Gastroesophageal sphincter (tissue), 4 donors: ENCODE results near the gene EXOG. TPM values are rescaled to one million over a fixed set of nuclear protein-coding genes. Genes with fewer than 3 reads are reported as not detected.
"Not testable (repeated sequence)": the region's sequence is repeated elsewhere in the genome, so short reads cannot be mapped to it uniquely, and the experiment has no call there.

Experiments
- ATAC-seq: fragments of 150-250 bp; one replicate; pipeline ENCODE4 v1.9.1; 2016; ENCODE audit warnings: mild to moderate bottlenecking, moderate library complexity
- H3K27ac ChIP-seq, 4 donors: fragments of 200-600 bp; sonication (generic) in 3 of 4; 1 replicate in 3 of 4; 2 replicates in 1 of 4; pipeline ENCODE4 v1.5.1; 2016 to 2019
- H3K27me3 ChIP-seq: fragments of 200-600 bp; sonication (generic); one replicate; pipeline ENCODE4 v1.5.1; 2019
- H3K36me3 ChIP-seq, 2 donors: fragments of 200-600 bp; sonication (generic); one replicate each; pipeline ENCODE4 v1.5.1; 2019; ENCODE audit warnings: control low read depth in 1 of 2
- H3K4me1 ChIP-seq, 3 donors: fragments of 200-600 bp; sonication (generic); 1 replicate in 2 of 3; 2 replicates in 1 of 3; pipeline ENCODE4 v1.5.1; 2016 to 2019; ENCODE audit warnings: control low read depth in 2 of 3
- H3K4me3 ChIP-seq, 2 donors: fragments of 200-600 bp; sonication (generic); one replicate each; pipeline ENCODE4 v1.5.1; 2019; ENCODE audit warnings: mild to moderate bottlenecking in 1 of 2, moderate library complexity in 1 of 2
- H3K9me3 ChIP-seq, 3 donors: fragments of 200-600 bp; sonication (generic); one replicate each; pipeline ENCODE4 v1.5.1; 2017 to 2019; ENCODE audit warnings: control low read depth in 2 of 3
- EP300 ChIP-seq: sonication (generic); formaldehyde crosslinking; IDR thresholded peaks from one replicate; pipeline ENCODE4 v1.6.1; 2017; ENCODE audit warnings: antibody characterized with exemption, mild to moderate bottlenecking
- POLR2A ChIP-seq, 2 donors: fragments of 450-650 bp; IDR thresholded peaks; one replicate each; pipeline ENCODE4 v1.6.1; 2017; ENCODE audit warnings: antibody characterized with exemption in 2 of 2, mild to moderate bottlenecking in 2 of 2, moderate library complexity in 1 of 2
- POLR2AphosphoS5 ChIP-seq: sonication (generic); formaldehyde crosslinking; IDR thresholded peaks from one replicate; pipeline ENCODE4 v1.6.1; 2017; ENCODE audit warnings: antibody characterized with exemption
- WGBS, 2 donors: methylation state at CpG; one replicate each; pipeline ENCODE4 v1.1.5; 2018; ENCODE audit warnings: low coverage in 1 of 2; 5-methylcytosine and 5-hydroxymethylcytosine counted together
- total RNA-seq, 4 donors: library from RNA; depleted of rRNA; stranded (reverse); fragments of >200 nt; gene quantifications; one replicate each; pipeline ENCODE4 v1.1.0, GENCODE V29; 2016
- TF ChIP-seq, protein P1 (sequence below), 4 experiments: fragments of 200-600 bp in 2 of 4; fragments of 450-650 bp in 2 of 4; sonication (generic) in 1 of 4; IDR thresholded peaks; one replicate each; pipeline ENCODE4 v1.5.1; 2017 to 2019; ENCODE audit warnings: antibody characterized with exemption in 4 of 4, mild to moderate bottlenecking in 2 of 4, moderate library complexity in 2 of 4

Gene EXOG
- total RNA-seq, 4 donors from 2014 or later = 10.5 to 38.3 (median 19.3) TPM

DNA sequence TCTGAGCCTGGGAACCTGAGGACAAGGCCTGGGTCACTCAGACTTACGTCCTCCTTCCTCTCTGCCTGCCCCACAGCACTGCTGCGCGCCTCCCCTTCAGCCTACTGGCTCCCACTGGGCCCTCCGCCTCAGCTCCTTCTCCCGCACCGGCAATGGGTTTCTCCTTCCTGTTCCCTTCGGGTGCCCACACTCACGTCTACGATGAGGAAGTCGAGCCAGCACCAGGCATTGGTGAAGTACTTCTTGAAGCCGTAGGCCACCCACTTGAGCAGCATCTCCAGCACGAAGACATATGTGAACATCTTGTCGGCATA, 70.0 kb downstream of the EXOG start:
- Histone ChIP-seq H3K27ac (no peak overlapping the region), H3K4me1 (no peaks in the 10 kb centered on the region), H3K36me3 (no peaks in the 10 kb centered on the region), H3K9me3 (no peaks in the 10 kb centered on the region), H3K4me3 (no peak overlapping the region), H3K27me3 (no peaks in the 10 kb centered on the region)
- ATAC-seq = no peak
- TF ChIP-seq POLR2AphosphoS5 (no peak), EP300 (no peak), POLR2A (IDR thresholded peaks at IDR 0.05) (no peak)
- TF ChIP-seq, protein P1, sequence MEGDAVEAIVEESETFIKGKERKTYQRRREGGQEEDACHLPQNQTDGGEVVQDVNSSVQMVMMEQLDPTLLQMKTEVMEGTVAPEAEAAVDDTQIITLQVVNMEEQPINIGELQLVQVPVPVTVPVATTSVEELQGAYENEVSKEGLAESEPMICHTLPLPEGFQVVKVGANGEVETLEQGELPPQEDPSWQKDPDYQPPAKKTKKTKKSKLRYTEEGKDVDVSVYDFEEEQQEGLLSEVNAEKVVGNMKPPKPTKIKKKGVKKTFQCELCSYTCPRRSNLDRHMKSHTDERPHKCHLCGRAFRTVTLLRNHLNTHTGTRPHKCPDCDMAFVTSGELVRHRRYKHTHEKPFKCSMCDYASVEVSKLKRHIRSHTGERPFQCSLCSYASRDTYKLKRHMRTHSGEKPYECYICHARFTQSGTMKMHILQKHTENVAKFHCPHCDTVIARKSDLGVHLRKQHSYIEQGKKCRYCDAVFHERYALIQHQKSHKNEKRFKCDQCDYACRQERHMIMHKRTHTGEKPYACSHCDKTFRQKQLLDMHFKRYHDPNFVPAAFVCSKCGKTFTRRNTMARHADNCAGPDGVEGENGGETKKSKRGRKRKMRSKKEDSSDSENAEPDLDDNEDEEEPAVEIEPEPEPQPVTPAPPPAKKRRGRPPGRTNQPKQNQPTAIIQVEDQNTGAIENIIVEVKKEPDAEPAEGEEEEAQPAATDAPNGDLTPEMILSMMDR (IDR thresholded peaks at IDR 0.05) = no peak
- 88 to 100% methylated on average over 1 to 5 of the region's 13 CpGs for WGBS, 2 donors

DNA sequence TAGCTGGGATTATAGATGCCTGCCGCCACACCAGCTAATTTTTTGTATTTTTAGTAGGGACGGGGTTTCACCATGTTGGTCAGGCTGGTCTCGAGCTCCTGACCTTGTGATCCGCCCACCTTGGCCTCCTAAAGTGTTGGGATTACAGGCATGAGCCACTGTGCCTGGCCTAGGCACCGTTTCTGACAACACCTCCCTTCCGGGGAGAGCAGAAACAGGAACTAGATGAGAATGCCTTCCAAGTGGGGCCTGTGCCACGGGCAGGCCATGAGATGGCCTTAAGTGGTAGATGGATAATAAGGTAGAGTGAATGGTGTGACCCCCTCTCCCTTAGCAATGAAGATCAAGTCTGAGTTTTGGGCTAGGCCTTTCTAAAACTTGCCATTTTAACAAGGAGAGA, 70.7 kb downstream of the EXOG start:
- not testable (repeated sequence) for H3K4me1 ChIP-seq, H3K27me3 ChIP-seq, H3K4me3 ChIP-seq, H3K9me3 ChIP-seq, H3K27ac ChIP-seq, ATAC-seq, H3K36me3 ChIP-seq
- 93% methylated on average over 5 of the region's 7 CpGs; no CpG with 5 or more reads in 1 of the 2 donors for WGBS, 2 donors

DNA sequence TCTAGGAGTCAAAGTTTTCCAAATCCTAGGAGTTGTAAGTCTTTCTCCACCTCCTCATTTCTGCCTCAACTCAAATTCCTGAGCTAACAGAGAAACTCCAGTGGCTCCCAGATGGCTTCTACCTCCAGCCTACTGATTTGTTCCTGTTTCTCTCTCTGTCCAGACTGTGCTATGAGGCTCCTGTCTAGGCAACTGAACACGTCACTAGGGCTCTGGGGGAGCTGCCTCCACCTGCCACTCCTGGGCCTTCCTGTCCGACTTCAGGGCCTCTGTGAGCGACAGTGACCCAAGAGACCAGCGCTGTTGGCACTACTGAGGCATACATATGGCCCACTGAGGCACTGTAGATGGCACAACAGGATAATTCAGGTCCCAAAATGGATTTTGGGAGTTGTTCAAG, 71.4 kb downstream of the EXOG start:
- ATAC-seq = no peak
- no peak overlapping the region for H3K4me3 ChIP-seq
- H3K27ac ChIP-seq = no peak overlapping the region
- no peaks in the 10 kb centered on the region for H3K9me3 ChIP-seq
- WGBS, 2 donors = 100% methylated on average over 1 of the region's 4 CpGs; no CpG with 5 or more reads in 1 of the 2 donors
- TF ChIP-seq, protein P1 (IDR thresholded peaks at IDR 0.05) = no peak
- TF ChIP-seq POLR2A (IDR thresholded peaks at IDR 0.05) = no peak
- no peak for TF ChIP-seq POLR2AphosphoS5
- TF ChIP-seq EP300 = no peak
- H3K4me1 ChIP-seq = no peaks in the 10 kb centered on the region
- no peaks in the 10 kb centered on the region for H3K27me3 ChIP-seq
- H3K36me3 ChIP-seq = no peaks in the 10 kb centered on the region

DNA sequence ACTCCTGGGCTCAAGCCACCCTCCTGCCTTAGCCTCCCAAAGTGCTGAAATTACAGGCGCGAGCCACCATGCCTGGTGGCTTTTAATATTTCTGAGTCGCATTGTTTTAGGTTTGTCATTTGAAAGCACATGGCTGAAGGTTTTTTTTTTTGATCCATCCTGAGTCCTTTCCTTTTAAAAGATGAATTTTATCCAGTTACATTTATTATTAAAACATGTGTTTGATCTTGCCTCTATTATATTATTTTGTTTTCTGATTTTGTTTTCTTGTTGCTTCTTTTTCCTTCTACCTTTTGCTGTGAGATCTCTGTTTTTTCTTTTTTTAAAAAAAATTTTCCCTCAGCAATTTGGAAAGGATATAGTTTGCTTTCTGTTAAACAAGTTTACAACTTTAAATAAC, 77.0 kb downstream of the EXOG start:
- Histone ChIP-seq H3K4me3 (no peak overlapping the region), H3K9me3 (peaks cover 0 to 18% (median 0%) of the 10 kb centered on the region in 3 donors), H3K4me1 (no peaks in the 10 kb centered on the region), H3K36me3 (no peaks in the 10 kb centered on the region), H3K27me3 (peaks cover 3% of the 10 kb centered on the region), H3K27ac (no peak overlapping the region)
- no peak for ATAC-seq
- WGBS, 2 donors = 88 to 96% methylated on average over 3 of the region's 3 CpGs
- TF ChIP-seq EP300 (no peak), POLR2A (IDR thresholded peaks at IDR 0.05) (no peak), POLR2AphosphoS5 (no peak)
- TF ChIP-seq, protein P1 (IDR thresholded peaks at IDR 0.05) = no peak

DNA sequence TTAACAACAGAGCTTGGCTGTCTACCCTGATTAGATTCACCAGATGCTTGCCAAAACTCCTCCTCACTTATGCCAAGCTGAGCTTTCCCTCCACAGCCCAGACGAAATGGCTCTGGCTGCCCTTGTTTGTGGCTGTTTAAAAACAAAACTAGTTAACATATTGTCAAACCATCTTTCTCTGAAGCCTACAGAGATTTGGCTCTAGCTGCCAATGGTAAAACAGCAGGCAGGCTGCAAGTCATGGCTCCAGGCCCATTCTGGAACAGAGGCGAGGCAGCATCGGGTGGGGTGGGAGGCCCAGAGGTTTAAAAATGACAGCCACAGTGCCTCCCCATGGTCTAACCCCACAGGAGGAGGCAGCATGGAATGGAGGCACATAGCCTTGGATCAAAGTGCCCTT, 77.4 kb downstream of the EXOG start:
- Histone ChIP-seq H3K4me1 (no peaks in the 10 kb centered on the region), H3K27me3 (peaks cover 3% of the 10 kb centered on the region), H3K4me3 (no peak overlapping the region), H3K36me3 (no peaks in the 10 kb centered on the region), H3K27ac (no peak overlapping the region), H3K9me3 (peaks cover 0 to 18% (median 0%) of the 10 kb centered on the region in 3 donors)
- ATAC-seq = no peak
- WGBS, 2 donors = 57 to 83% methylated on average over 1 of the region's 3 CpGs
- TF ChIP-seq, protein P1 (IDR thresholded peaks at IDR 0.05) = no peak
